Breast epithelium (tissue), 3 donors: ENCODE data around the gene SLC17A6.
A peak's percentile ranks its signal among the peaks of the same experiment; 100 is the strongest.

Experiments used
- POLR2A ChIP-seq: fragments of 450-650 bp; IDR thresholded peaks from one replicate; pipeline ENCODE4 v1.6.1; 2016; ENCODE audit warnings: antibody characterized with exemption, mild to moderate bottlenecking, moderate library complexity
- POLR2AphosphoS5 ChIP-seq, 3 donors: sonication (generic); formaldehyde crosslinking; IDR thresholded peaks; one replicate each; pipeline ENCODE4 v1.6.1; 2017; ENCODE audit warnings: antibody characterized with exemption in 3 of 3
- TF ChIP-seq, protein P1 (sequence below), 3 donors: fragments of 450-650 bp; IDR thresholded peaks; one replicate each; pipeline ENCODE4 v1.5.1; 2016 to 2017; ENCODE audit warnings: antibody characterized with exemption in 3 of 3, mild to moderate bottlenecking in 3 of 3, moderate library complexity in 3 of 3

DNA sequence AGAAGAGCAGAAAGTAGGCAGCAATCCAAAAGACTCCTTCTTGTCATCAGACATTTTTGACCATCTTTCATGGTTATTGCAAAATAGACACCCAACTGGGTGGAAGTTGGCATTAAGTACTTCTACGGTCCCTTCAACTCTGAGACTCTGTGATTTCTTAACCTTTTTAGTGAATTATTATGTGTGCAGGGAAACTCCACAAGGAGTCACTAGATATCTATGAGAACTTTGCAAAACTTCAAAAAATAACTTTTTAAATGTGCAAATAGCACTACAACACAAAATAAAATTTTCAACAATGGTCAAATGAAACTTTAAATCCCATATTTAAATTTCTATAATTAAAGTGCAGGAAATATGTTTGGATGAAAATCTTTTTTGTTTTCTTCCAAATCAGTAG, 88.7 kb downstream of the SLC17A6 start:
- no peak for TF ChIP-seq POLR2AphosphoS5 (IDR thresholded peaks at IDR 0.05)
- TF ChIP-seq, protein P1, sequence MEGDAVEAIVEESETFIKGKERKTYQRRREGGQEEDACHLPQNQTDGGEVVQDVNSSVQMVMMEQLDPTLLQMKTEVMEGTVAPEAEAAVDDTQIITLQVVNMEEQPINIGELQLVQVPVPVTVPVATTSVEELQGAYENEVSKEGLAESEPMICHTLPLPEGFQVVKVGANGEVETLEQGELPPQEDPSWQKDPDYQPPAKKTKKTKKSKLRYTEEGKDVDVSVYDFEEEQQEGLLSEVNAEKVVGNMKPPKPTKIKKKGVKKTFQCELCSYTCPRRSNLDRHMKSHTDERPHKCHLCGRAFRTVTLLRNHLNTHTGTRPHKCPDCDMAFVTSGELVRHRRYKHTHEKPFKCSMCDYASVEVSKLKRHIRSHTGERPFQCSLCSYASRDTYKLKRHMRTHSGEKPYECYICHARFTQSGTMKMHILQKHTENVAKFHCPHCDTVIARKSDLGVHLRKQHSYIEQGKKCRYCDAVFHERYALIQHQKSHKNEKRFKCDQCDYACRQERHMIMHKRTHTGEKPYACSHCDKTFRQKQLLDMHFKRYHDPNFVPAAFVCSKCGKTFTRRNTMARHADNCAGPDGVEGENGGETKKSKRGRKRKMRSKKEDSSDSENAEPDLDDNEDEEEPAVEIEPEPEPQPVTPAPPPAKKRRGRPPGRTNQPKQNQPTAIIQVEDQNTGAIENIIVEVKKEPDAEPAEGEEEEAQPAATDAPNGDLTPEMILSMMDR (IDR thresholded peaks at IDR 0.05), result peak in 1 of 3 donors; percentile 10
- TF ChIP-seq POLR2A, result no peak
